Measurements from ENCODE around the gene NEK8.

NEK8 gene

GRCh38 chr17:28728364-28729200 lies at the start of gene NEK8:
Gene NEK8 (plus strand): TSS chr17:28728788. CDS start chr17:28728814, 26 bp downstream.
- peak; percentile 96 to 97 for DNase-seq (ENCODE audit: low read depth in 2 of 2)

DNA sequence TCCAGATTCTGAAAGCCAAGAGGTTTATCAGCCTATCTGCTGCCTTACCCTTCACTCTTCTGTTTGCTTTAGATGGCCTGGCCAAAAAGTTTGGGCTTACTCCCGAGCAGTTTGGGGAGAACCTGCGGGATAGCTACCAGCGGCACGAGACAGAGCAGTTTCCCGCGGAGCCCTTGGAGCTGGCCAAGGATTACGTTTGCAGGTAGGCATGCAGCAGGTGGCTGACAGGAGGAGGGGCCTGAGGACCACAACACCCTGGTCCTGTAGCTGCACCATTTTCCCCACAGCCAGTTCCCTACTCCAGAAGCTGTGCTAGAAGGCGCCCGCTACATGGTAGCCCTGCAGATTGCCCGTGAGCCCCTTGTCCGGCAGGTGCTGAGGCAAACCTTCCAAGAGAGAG lies 45.9 kb upstream of the NEK8 start:
- DNase-seq (ENCODE audit: low read depth in 2 of 2): no peak

- DNase-seq (ENCODE audit: low read depth in 2 of 2): no peak
Measured at GRCh38 chr17:28684963-28685362, 43.6 kb upstream of the NEK8 start.

- no peak for DNase-seq (ENCODE audit: low read depth in 2 of 2)
Measured at GRCh38 chr17:28685366-28685765, 43.2 kb upstream of the NEK8 start.

- DNase-seq (ENCODE audit: low read depth in 2 of 2): no peak
Measured at GRCh38 chr17:28686296-28686695, 42.3 kb upstream of the NEK8 start.

- DNase-seq (ENCODE audit: low read depth in 2 of 2): no peak
Measured at GRCh38 chr17:28688481-28688880, 40.1 kb upstream of the NEK8 start.

DNA sequence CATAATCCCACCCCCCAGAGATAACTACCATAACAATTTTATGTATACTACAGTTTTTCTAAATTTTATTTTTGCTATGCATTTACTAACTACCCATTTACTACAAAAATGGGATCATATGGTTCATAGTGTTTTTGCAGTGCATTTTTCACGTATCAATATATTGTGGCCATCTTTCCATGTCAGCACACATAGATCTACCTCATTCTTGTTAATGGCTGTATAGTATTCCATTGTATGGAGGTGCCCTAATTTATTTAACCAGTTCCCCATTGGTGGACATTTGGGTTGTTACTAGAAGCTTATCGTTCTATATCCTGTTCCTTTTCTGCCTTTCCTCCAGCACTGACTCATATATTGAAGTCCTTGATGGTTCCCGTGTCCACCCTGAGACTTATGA lies 39.6 kb upstream of the NEK8 start:
- no peak for DNase-seq (ENCODE audit: low read depth in 2 of 2)

GRCh38 chr17:28693869-28694268 lies 34.7 kb upstream of the NEK8 start:
- no peak for DNase-seq (ENCODE audit: low read depth in 2 of 2)

DNA sequence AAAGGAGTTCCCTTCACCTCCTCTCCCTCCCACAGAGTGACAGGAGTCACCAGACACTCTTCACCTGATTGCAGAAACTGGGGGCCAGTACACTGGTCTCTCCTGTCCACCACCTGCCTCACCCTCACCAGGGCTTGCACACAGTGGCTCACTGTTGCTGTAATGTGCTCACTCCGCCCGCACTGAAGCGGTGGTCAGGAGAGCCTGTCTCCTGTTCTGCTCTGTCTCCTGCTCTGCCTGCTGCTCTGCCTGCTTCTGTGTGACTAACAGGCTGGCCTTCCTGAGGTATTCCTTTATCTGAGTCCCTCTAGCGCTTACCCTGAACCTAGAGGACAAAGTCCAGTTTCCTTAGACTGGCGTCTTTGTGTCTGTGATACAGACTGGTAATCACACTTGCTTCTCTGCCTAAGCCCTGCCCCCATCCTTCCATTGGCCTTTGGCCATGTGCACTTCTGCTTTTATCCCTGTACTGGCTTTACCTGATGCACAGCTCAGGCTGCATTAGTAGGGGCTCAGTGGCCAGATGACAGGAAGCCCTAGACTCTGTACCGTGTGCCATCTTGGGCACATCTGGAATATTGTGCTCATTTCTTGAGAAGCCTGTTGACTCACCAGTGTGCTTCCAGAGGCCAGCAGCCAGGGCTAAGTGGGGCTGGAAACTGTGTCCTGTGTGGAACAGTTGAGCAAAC lies 30.2 kb upstream of the NEK8 start:
- no peak for DNase-seq (ENCODE audit: low read depth in 2 of 2)

- DNase-seq (ENCODE audit: low read depth in 2 of 2): no peak
Measured at GRCh38 chr17:28700278-28700677, 28.3 kb upstream of the NEK8 start.

DNA sequence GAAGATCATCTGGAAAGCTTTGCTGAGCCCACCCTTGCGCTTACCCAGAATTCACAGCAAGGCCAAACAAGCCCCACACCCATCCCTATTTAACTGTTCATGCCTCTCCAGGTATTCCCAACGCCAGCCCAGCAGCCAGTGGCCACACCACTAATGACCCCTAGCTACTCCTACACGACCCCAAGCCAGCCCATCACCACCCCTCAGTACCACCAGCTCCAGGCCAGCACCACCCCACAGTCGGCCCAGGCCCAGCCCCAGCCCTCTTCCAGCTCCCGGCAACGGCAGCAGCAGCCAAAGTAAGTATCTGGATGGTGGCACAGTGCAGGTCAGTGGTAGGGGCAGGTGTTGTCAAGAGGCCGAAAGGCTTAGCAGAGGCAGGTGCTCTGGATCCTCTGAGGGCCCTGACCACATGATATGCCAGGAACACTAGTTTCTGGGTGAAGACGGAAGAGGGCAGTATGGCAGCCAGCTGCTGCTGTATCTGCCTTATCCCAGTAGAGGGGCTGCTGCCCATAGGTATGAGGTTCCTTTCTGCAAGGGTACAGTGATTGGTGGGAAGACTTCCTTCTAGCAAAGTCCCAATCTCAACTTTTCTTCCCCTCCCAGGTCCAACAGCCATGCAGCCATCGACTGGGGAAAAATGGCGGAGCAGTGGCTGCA lies 27.6 kb upstream of the NEK8 start:
- no peak for DNase-seq (ENCODE audit: low read depth in 2 of 2)

GRCh38 chr17:28702026-28702751 lies 26.4 kb upstream of the NEK8 start:
- DNase-seq (ENCODE audit: low read depth in 2 of 2): no peak

- no peak for DNase-seq (ENCODE audit: low read depth in 2 of 2)
Measured at GRCh38 chr17:28702752-28703150, 25.8 kb upstream of the NEK8 start.

GRCh38 chr17:28703552-28704218 lies 24.9 kb upstream of the NEK8 start:
- DNase-seq (ENCODE audit: low read depth in 2 of 2): no peak

DNA sequence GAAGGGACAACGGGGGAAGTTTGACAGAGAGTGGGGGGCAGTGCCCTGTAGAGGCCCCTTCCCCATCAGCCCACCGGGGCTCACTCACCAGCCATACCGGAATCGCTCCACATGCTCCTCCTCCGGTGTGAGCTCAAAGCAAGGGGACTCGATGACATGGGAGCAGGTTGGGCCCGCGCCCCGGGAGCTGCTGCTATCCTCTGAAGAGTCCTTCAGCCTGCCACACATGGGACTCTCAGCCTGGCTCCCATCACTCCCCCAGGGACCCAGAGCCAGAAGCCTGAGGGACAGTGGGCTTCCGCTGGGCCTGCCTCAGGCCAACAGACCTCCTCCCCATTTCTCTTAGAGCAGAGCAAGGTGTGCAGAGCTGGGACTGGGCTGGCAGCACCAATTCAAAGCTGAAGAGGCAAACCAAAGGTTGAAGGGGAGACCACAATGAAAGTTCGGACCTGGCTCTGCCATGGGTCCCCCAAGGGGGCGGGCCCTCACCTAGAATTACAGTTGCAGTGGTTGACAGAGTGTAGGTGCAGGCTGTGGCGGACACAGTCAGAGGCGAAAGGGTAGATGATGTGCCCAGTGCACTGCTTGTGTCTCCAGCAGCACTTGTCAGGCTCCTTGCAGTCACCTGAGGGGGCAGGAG lies 24.2 kb upstream of the NEK8 start:
- no peak for DNase-seq (ENCODE audit: low read depth in 2 of 2)

- DNase-seq (ENCODE audit: low read depth in 2 of 2): no peak
Measured at GRCh38 chr17:28705074-28705659, 23.4 kb upstream of the NEK8 start.

DNA sequence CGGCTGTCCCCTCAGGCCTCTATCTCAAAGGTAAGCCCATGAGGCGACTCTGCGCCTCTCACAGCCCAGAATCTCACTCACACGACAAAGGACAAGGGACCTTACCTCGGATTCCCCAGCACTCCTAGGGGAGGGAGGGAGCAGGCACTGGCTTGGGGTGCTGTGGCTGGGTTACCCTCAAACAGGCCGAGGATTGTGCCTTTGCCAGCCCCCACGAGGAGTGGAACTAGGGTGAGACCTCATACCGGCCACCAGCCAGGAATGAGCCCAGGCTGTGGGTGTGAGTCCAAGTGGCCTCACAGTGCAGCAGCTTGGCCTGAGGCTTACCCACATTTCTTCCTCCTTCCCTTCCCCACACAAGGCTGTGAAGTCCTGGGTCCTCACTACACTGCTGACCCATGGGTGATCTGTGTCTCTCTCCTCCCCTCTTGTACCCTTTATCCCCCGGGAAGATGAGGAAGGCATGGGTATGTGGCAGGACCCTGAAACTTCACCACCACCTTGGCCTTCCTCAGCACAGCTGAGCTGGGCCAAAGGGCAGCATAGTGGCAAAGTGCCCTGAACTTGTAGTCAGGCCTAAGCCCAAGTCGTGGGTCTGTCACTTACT lies 22.8 kb upstream of the NEK8 start:
- DNase-seq (ENCODE audit: low read depth in 2 of 2): no peak

GRCh38 chr17:28706471-28707338 lies 21.9 kb upstream of the NEK8 start:
- DNase-seq (ENCODE audit: low read depth in 2 of 2): no peak

- DNase-seq (ENCODE audit: low read depth in 2 of 2): no peak
Measured at GRCh38 chr17:28707339-28707720, 21.3 kb upstream of the NEK8 start.
